AG10803 (cell line): ENCODE measurements around the gene SORD.
"Not testable (repeated sequence)": the region's sequence is repeated elsewhere in the genome, so short reads cannot be mapped to it uniquely, and the experiment has no call there.

ENCODE experiments used
- DNase-seq: peaks from one replicate; pipeline ENCODE4 v3.0.0; 2010; ENCODE audit warnings: low read depth
- H3K4me3 ChIP-seq: 2 replicates; pipeline ENCODE4 v1.5.1; 2011; ENCODE audit warnings: mild to moderate bottlenecking, low read length, control low read depth
- CTCF ChIP-seq: conservative IDR thresholded peaks from 2 replicates; pipeline ENCODE4 v1.5.1; 2011; ENCODE audit warnings: mild to moderate bottlenecking, low read length, control low read depth, inconsistent platforms

SORD gene

GRCh38 chr15:45009046-45009445 lies 13.9 kb upstream of the SORD start:
- TF ChIP-seq CTCF: no peak
- DNase-seq: no peak
- no peak overlapping the region for H3K4me3 ChIP-seq

- H3K4me3 ChIP-seq, DNase-seq: not testable (repeated sequence)
Observed at GRCh38 chr15:45015114-45015513, 7.9 kb upstream of the SORD start.

GRCh38 chr15:45020222-45020900 lies 2.6 kb upstream of the SORD start:
- not testable (repeated sequence) for DNase-seq, H3K4me3 ChIP-seq

- not testable (repeated sequence) for H3K4me3 ChIP-seq, DNase-seq
Observed at GRCh38 chr15:45020901-45021259, 2.1 kb upstream of the SORD start.

GRCh38 chr15:45021348-45021747 lies 1.6 kb upstream of the SORD start:
- DNase-seq: no peak
- TF ChIP-seq CTCF: no peak
- no peak overlapping the region for H3K4me3 ChIP-seq

GRCh38 chr15:45023659-45024225 lies 747 bp downstream of the SORD start:
- TF ChIP-seq CTCF: no peak
- peak; percentile 5 for DNase-seq
- H3K4me3 ChIP-seq: peak overlapping the region; percentile 85

GRCh38 chr15:45024649-45025048 lies 1.7 kb downstream of the SORD start:
- H3K4me3 ChIP-seq, DNase-seq: not testable (repeated sequence)

GRCh38 chr15:45025627-45026026 lies 2.6 kb downstream of the SORD start:
- not testable (repeated sequence) for DNase-seq, H3K4me3 ChIP-seq

- no peak for TF ChIP-seq CTCF
- no peak overlapping the region for H3K4me3 ChIP-seq
Observed at GRCh38 chr15:45026651-45027190, 3.7 kb downstream of the SORD start.

GRCh38 chr15:45027220-45027619 lies 4.2 kb downstream of the SORD start:
- no peak overlapping the region for H3K4me3 ChIP-seq
- no peak for TF ChIP-seq CTCF
- no peak for DNase-seq

More at GRCh38 chr15:45026651-45027190, 3.7 kb downstream of the SORD start:
- DNase-seq: no peak
